T-helper 22 cell (primary cell): ENCODE results near the gene CFAP45.

Source experiments
- DNase-seq: peaks from one replicate; pipeline ENCODE4 v3.0.0-alpha.2; 2020; ENCODE audit warnings: low read depth

CFAP45 gene

DNA sequence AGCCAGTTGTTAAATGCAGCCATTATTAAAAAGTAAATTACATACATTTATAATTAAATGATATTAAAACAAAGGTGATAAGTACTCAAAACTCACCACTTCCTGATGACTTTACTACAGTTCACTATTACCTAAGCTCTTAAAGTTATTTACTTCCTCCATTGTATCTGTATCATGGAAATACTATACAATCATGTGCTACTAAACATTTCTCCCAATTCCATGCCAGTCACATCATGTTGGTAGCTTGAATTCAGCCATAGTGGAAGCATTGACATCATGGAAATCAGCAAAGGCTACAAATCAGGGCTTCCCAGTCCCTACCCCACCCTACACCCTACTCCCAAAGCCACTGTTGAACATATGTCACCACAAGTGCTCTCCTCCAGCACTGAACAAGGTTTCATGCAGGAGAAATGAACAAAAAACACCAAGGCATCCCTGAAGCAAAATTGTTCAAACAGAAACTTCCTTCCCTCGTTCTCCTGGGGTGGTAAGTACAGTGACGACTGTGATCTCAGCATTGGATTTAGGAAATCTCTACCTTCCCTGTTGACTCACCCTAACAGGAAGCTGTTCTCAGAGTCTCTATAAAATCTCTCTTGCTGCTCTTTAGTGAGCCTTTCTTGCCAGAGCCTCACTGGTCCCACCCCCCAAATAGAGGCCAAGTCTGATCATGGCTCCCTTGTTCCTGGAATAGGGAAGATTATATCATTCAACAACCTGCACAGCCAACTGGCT lies 50.2 kb downstream of the CFAP45 start:
- no peak for DNase-seq

GRCh38 chr1:159848326-159848725 lies 51.6 kb downstream of the CFAP45 start:
- no peak for DNase-seq

DNA sequence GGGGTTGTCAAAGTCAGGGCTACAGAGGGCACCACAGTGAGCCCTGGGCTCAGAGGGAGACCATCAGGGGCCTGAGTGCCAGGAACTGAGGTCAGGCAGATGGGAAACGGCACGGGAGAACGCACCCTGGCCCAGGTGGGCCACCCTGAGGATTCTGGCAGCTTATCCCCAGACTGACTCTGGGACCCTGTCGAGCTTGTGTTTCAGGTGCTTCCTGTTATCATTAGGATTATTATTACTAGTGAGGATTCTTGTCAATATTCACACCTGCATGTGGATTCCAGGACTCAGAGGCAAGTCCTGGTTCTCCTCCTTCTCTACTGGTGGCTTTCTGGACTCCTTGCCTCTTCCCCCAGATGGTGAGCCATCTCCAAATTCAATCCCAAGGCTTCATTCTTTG lies 52.7 kb downstream of the CFAP45 start:
- no peak for DNase-seq

- no peak for DNase-seq
Measured at GRCh38 chr1:159845751-159846629, 54.0 kb downstream of the CFAP45 start.

DNA sequence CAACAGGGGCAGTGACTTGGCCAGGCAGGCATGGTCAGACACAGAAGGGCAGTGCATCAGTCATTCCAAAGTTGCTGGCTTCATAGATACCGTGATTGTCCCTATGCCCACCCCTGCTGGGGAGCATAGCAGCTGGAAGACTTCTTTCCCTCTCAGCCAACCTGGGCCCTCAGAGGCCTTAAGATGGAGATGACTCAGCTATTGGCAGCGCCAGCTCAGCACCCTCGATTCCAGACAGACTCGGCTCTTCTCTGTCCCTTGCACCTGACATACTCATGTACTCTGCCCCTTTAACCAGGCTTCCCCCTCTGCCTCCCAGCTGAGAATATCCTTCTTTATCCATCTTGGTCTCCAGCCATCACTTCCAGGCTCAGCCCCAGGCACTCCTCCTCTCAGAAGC lies 56.5 kb downstream of the CFAP45 start:
- DNase-seq, result no peak

GRCh38 chr1:159841749-159842148 lies 58.2 kb downstream of the CFAP45 start:
- DNase-seq, result no peak

- DNase-seq, result no peak
Measured at GRCh38 chr1:159839116-159839849, 60.7 kb downstream of the CFAP45 start.

DNA sequence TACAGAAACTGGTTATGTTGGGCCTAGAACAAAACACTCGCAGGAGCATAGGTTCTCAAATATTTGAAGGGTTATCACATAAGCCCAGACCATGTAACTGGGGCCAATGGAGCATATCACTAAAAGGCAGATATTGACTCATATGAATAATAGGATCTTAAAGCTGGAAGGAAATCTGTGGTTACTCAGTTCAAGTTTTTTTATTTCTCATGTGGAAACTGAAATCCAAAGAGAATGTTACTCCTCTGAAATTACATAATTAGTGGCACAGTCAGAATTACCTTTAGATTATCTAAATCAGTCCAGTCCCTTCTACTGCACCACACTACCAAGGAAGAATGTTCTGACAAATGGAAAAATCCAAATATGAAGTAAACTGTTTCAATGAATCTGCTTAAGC lies 61.2 kb downstream of the CFAP45 start:
- DNase-seq, result no peak

- DNase-seq, result no peak
Measured at GRCh38 chr1:159835862-159836525, 64.0 kb downstream of the CFAP45 start.

- no peak for DNase-seq
Measured at GRCh38 chr1:159835356-159835755, 64.6 kb downstream of the CFAP45 start.

DNA sequence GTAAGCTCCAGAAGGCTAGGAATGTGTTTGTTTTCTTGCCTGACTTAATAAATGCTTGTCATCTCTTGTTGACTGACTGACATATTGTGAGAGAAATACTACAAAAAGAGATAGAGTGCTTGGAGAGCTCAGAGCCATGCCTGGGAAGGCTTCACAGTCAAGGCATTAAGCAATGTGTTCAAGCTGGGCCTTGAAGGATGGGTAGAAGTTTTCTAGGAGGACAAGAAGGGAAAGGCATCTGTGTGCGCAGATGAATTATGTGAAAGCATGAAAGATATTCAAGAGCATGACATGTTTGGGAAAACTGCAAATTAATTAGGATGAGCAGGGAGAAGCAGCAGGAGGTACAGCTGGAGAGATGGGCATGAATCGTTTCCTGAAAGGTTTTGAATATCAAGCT lies 67.7 kb downstream of the CFAP45 start:
- DNase-seq, result no peak

GRCh38 chr1:159831412-159832141 lies 68.4 kb downstream of the CFAP45 start:
- no peak for DNase-seq

GRCh38 chr1:159830722-159831121 lies 69.2 kb downstream of the CFAP45 start:
- DNase-seq, result no peak

DNA sequence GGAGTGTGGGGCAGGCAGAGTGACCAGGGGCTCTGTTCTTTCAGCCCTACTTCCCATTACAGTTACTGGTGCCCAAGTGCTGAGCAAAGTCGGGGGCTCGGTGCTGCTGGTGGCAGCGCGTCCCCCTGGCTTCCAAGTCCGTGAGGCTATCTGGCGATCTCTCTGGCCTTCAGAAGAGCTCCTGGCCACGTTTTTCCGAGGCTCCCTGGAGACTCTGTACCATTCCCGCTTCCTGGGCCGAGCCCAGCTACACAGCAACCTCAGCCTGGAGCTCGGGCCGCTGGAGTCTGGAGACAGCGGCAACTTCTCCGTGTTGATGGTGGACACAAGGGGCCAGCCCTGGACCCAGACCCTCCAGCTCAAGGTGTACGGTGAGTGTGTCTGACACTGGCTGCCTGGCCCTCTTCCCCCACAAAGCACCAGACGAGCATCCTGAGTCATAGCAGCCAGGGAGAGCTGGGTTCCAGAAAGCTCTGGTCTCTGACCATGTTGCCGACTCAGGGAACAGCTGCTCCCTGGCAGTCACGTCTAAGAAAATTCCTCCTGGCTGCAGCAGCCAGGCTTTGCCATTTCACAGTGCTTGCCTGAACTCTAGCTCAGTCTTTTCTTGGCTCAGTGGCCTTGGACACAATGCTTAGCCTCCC lies 70.0 kb downstream of the CFAP45 start:
- DNase-seq, result no peak

- DNase-seq, result no peak
Measured at GRCh38 chr1:159829273-159829634, 70.7 kb downstream of the CFAP45 start.

GRCh38 chr1:159828581-159829272 lies 71.2 kb downstream of the CFAP45 start:
- DNase-seq, result no peak

DNA sequence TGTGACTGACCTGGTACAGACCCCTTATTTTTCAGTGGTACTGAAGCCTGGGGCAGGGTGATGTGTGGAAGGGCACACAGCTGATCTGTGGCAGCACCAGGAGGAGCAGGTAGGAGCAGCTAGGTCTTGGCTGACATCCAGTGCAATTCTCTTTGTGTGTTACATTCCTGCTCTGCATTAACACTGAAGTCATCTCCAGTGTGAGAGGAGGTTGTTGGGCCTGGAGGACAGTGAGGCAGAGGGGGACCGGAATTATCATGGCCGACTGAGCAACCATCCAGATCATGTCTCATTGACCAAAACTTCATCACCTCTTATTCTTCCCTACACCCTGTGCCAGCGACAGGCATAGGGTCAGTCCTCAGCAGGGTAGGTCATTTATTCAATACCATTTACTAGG lies 71.8 kb downstream of the CFAP45 start:
- no peak for DNase-seq

GRCh38 chr1:159827549-159827948 lies 72.4 kb downstream of the CFAP45 start:
- DNase-seq, result no peak

- no peak for DNase-seq
Measured at GRCh38 chr1:159827102-159827490, 72.9 kb downstream of the CFAP45 start.

- DNase-seq, result no peak
Measured at GRCh38 chr1:159826441-159827101, 73.4 kb downstream of the CFAP45 start, which contains the start of gene SLAMF8. Gene SLAMF8, plus strand, starts transcription at chr1:159826873. Its CDS starts 26 bp downstream, at chr1:159826899.
